ENCODE measurements around the gene SRCAP.
"Not testable (repeated sequence)": the region's sequence is repeated elsewhere in the genome, so short reads cannot be mapped to it uniquely, and the experiment has no call there.

Gene SRCAP

DNA sequence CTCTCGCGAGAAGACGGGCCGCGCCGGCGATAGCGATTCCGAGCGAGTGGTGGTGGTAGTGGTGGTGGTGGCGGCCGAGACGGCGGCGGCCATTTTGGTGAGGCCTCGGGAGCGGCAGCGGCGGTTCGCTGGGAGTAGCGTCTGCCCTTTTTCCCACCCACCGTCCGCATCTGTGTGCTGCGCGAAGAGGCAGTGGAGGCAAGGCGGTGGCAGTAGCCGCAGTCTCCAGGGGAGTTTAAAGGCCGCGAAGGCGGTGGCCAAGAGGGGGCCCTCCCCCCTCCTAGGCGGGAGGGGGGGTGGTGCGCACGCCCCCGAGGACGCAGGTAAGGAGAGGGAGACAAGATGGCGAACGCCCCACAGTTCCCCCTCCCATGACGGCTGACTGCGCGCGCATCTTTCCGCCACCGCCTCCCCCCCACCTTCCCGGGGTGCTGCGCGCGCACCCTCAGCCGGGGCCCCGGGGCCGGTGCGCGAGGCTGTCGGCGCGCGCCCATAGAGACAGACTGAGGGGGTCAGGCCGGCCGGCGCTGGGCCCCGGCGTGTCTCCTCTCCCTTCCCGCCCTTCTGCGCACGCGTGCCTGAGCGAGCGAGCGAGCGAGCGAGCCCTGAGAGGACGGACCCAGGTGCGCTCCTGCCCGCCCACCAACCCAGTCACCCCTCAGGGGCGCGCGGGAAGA, 694 bp upstream of the SRCAP start:
- peak; percentile 99 for DNase-seq (ENCODE audit: low read depth, low spot score)

GRCh38 chr16:30699615-30700099, 686 bp downstream of the SRCAP start:
- no peak for DNase-seq (ENCODE audit: low read depth, low spot score)

DNA sequence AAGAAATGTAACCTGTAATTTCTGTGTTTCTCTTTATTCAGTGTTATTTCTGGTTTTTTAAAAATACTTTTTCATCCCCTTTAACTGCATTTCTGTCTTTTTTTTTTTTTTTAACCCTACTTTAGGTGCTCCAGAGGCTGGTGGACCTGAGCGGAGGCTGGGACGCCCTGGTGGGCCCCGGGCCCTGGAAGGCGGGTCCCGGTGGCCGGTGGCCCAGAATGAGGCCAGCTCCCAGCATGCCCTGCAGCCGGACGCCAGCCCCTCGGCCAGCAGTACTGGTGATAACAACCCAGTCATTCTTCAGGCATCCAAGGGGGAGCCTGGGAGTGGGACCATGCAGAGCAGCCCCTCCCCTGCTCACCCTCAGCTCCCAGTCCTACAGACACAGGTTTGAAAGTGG, 1.5 kb downstream of the SRCAP start:
- DNase-seq (ENCODE audit: low read depth, low spot score), result peak; percentile 87

GRCh38 chr16:30700971-30701370, 2.0 kb downstream of the SRCAP start:
- no peak for DNase-seq (ENCODE audit: low read depth, low spot score)

- DNase-seq (ENCODE audit: low read depth, low spot score), result not testable (repeated sequence)
These were observed 4.1 kb downstream of the SRCAP start for GRCh38 chr16:30703071-30703470.

DNA sequence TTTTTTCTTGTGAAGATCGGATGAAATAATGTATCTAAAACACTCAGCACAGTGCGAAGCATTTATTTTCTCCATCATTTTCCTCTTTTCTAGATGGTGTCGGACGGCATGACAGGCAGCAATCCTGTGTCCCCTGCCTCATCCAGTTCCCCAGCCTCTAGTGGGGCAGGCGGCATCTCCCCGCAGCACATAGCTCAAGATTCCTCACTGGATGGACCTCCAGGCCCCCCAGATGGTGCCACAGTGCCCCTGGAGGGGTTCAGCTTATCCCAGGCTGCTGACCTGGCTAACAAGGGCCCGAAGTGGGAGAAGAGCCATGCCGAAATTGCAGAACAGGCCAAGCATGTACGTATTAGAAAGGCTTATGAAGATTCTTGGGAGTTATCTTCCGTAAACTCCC, 5.0 kb downstream of the SRCAP start:
- DNase-seq (ENCODE audit: low read depth, low spot score), result no peak

- DNase-seq (ENCODE audit: low read depth, low spot score), result no peak
These were observed 7.1 kb downstream of the SRCAP start for GRCh38 chr16:30706046-30706445.

- no peak for DNase-seq (ENCODE audit: low read depth, low spot score)
These were observed 12.0 kb downstream of the SRCAP start for GRCh38 chr16:30710971-30711370.

- no peak for DNase-seq (ENCODE audit: low read depth, low spot score)
These were observed 12.7 kb downstream of the SRCAP start for GRCh38 chr16:30711712-30712111.

DNA sequence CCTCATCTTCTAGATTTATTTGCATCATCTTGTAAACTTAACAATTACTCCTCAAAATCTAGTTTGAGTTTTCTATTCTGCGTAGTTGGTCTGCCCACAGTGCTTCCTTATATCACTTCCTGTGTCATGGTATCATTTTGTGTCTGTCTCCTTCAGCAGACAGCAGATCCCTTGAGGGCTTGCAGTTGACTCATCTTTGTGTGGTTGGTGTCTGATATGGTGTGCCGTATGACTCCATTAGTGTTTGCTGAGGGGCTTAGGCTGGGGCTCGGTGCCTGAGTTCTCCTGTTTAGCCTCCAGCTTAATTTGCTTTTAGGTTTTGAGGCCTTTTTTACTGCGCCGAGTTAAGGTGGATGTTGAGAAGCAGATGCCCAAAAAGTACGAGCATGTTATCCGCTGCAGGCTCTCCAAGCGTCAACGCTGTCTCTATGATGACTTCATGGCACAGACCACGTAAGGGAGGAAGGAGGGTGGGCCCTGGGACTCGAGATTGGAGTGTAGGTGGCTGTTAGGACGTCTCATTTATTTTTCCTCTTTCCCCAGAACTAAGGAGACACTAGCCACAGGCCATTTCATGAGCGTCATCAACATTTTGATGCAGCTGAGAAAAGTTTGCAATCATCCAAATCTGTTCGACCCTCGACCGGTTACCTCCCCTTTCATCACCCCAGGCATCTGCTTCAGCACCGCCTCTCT, 16.9 kb downstream of the SRCAP start:
- DNase-seq (ENCODE audit: low read depth, low spot score), result no peak

DNA sequence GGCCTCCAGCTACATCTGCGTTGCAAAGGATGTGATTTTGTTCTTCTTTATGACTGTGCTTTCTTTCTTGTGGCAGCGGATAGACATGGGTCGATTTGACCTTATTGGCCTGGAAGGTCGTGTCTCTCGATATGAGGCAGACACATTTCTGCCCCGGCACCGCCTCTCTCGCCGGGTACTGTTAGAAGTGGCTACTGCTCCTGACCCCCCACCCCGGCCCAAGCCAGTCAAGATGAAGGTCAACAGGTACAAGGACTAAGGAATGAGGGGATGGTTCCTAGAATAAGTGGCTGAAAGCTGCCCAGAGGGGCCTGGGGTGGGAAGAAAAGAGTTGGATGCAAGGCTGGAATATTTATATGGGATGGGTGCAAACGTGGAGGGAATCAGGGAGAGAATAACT, 21.1 kb downstream of the SRCAP start:
- DNase-seq (ENCODE audit: low read depth, low spot score), result no peak

GRCh38 chr16:30720694-30721093, 21.7 kb downstream of the SRCAP start:
- no peak for DNase-seq (ENCODE audit: low read depth, low spot score)

DNA sequence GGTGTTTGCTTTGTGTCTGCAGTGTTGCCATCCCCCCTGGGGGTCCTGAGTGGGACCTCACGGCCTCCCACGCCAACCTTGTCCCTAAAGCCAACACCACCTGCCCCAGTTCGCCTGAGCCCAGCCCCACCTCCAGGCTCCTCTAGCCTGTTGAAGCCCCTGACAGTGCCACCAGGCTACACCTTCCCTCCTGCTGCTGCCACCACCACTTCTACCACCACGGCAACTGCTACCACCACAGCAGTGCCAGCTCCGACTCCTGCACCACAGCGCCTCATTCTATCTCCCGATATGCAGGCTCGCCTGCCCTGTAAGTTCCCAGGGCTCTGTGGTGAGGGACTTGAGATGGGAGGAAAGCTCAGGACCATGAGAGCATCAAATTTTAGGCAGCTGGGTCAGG, 22.2 kb downstream of the SRCAP start:
- no peak for DNase-seq (ENCODE audit: low read depth, low spot score)

GRCh38 chr16:30721606-30722005, 22.6 kb downstream of the SRCAP start:
- no peak for DNase-seq (ENCODE audit: low read depth, low spot score)

GRCh38 chr16:30722443-30722842, 23.5 kb downstream of the SRCAP start:
- DNase-seq (ENCODE audit: low read depth, low spot score), result no peak

- no peak for DNase-seq (ENCODE audit: low read depth, low spot score)
These were observed 23.9 kb downstream of the SRCAP start for GRCh38 chr16:30722916-30723315.

GRCh38 chr16:30723725-30724355, 24.9 kb downstream of the SRCAP start:
- DNase-seq (ENCODE audit: low read depth, low spot score), result no peak

GRCh38 chr16:30724641-30725417, 25.9 kb downstream of the SRCAP start:
- DNase-seq (ENCODE audit: low read depth, low spot score), result no peak

- no peak for DNase-seq (ENCODE audit: low read depth, low spot score)
These were observed 26.4 kb downstream of the SRCAP start for GRCh38 chr16:30725418-30725792.

GRCh38 chr16:30728321-30728720, 29.4 kb downstream of the SRCAP start:
- DNase-seq (ENCODE audit: low read depth, low spot score), result no peak

- no peak for DNase-seq (ENCODE audit: low read depth, low spot score)
These were observed 30.1 kb downstream of the SRCAP start for GRCh38 chr16:30728899-30729672.
